ENCODE measurements around the gene DHRS1.

The DHRS1 gene

GRCh38 chr14:24282736-24283135 lies 16.8 kb downstream of the DHRS1 start:
- no peak for DNase-seq (ENCODE audit: low read depth)

- DNase-seq (ENCODE audit: low read depth): no peak
These were observed 17.9 kb downstream of the DHRS1 start for GRCh38 chr14:24281636-24282035.

- DNase-seq (ENCODE audit: low read depth): no peak
These were observed 18.7 kb downstream of the DHRS1 start for GRCh38 chr14:24280797-24281460.

GRCh38 chr14:24279301-24280186 lies 20.0 kb downstream of the DHRS1 start:
- DNase-seq (ENCODE audit: low read depth): no peak

- DNase-seq (ENCODE audit: low read depth): no peak
These were observed 21.2 kb downstream of the DHRS1 start for GRCh38 chr14:24278424-24278823.

- DNase-seq (ENCODE audit: low read depth): no peak
These were observed 21.8 kb downstream of the DHRS1 start for GRCh38 chr14:24277606-24278321.

GRCh38 chr14:24277071-24277470 lies 22.5 kb downstream of the DHRS1 start:
- no peak for DNase-seq (ENCODE audit: low read depth)

GRCh38 chr14:24274101-24274543 lies 25.5 kb downstream of the DHRS1 start:
- DNase-seq (ENCODE audit: low read depth): no peak

GRCh38 chr14:24273422-24273998 lies 26.1 kb downstream of the DHRS1 start:
- DNase-seq (ENCODE audit: low read depth): no peak

- no peak for DNase-seq (ENCODE audit: low read depth)
These were observed 27.1 kb downstream of the DHRS1 start for GRCh38 chr14:24272467-24272866.

- no peak for DNase-seq (ENCODE audit: low read depth)
These were observed 27.7 kb downstream of the DHRS1 start for GRCh38 chr14:24271834-24272263.

GRCh38 chr14:24271134-24271833 lies 28.3 kb downstream of the DHRS1 start, which contains the start of gene RABGGTA:
Gene RABGGTA (minus strand): TSS chr14:24271597. CDS start chr14:24271115, 482 bp downstream.
- peak; percentile 72 for DNase-seq (ENCODE audit: low read depth)

GRCh38 chr14:24270537-24271133 lies 28.9 kb downstream of the DHRS1 start:
- no peak for DNase-seq (ENCODE audit: low read depth)

GRCh38 chr14:24269910-24270536 lies 29.6 kb downstream of the DHRS1 start:
- DNase-seq (ENCODE audit: low read depth): no peak

GRCh38 chr14:24269368-24269767 lies 30.2 kb downstream of the DHRS1 start:
- no peak for DNase-seq (ENCODE audit: low read depth)

GRCh38 chr14:24268225-24268624 lies 31.4 kb downstream of the DHRS1 start:
- no peak for DNase-seq (ENCODE audit: low read depth)

GRCh38 chr14:24267516-24267915 lies 32.1 kb downstream of the DHRS1 start:
- no peak for DNase-seq (ENCODE audit: low read depth)

- DNase-seq (ENCODE audit: low read depth): no peak
These were observed 33.0 kb downstream of the DHRS1 start for GRCh38 chr14:24266344-24267244.

GRCh38 chr14:24264298-24264697 lies 35.3 kb downstream of the DHRS1 start:
- DNase-seq (ENCODE audit: low read depth): no peak

Measured in HS-27A (cell line).